ENCODE data around the gene ALDOB.

The ALDOB gene

GRCh38 chr9:101463397-101463796 lies 27.8 kb upstream of the ALDOB start:
- ChIA-PET CTCF (interaction anchor here (1.2 kb wide), 1 partner anchor 67 kb away, joined by 6 read pairs; no protein-coding TSS in a partner anchor), POLR2A (ENCODE audit: low non-redundant PET) (interaction anchor here (0.5 kb wide), 1 partner anchor 70 kb away, joined by 3 read pairs; the partner anchor contains the start of gene RNF20)
- no peak for DNase-seq (ENCODE audit: low spot score)
- no peak for TF ChIP-seq CTCF (conservative IDR thresholded peaks at IDR 0.05; ENCODE audit: low read depth)
- no peak overlapping the region for H3K27ac ChIP-seq

GRCh38 chr9:101462558-101462957 lies 27.0 kb upstream of the ALDOB start:
- POLR2A ChIA-PET (ENCODE audit: low non-redundant PET) = no interaction called here
- CTCF ChIA-PET = interaction anchor here (2.3 to 7.0 kb wide), 2 partner anchors 13 to 67 kb away, joined by 16 to 99 read pairs; no protein-coding TSS in a partner anchor
- no peak for TF ChIP-seq CTCF (conservative IDR thresholded peaks at IDR 0.05; ENCODE audit: low read depth)
- no peak for DNase-seq (ENCODE audit: low spot score)
- no peak overlapping the region for H3K27ac ChIP-seq

- POLR2A ChIA-PET (ENCODE audit: low non-redundant PET) = no interaction called here
- CTCF ChIA-PET = interaction anchor here (0.6 to 7.0 kb wide), 6 partner anchors 12 to 107 kb away, joined by 3 to 99 read pairs (median 4); partner anchors contain the start of gene RNF20
- DNase-seq (ENCODE audit: low spot score) = no peak
- no peak overlapping the region for H3K27ac ChIP-seq
- TF ChIP-seq CTCF (conservative IDR thresholded peaks at IDR 0.05; ENCODE audit: low read depth) = no peak
Observed at GRCh38 chr9:101460965-101461364, 25.4 kb upstream of the ALDOB start.

- no peak overlapping the region for H3K27ac ChIP-seq
- TF ChIP-seq CTCF (conservative IDR thresholded peaks at IDR 0.05; ENCODE audit: low read depth) = peak; percentile 97
- DNase-seq (ENCODE audit: low spot score) = peak; percentile 85
- ChIA-PET POLR2A (ENCODE audit: low non-redundant PET) (no interaction called here), CTCF (interaction anchor here (0.6 to 7.0 kb wide), 21 partner anchors 9 to 140 kb away, joined by 3 to 99 read pairs (median 5); partner anchors contain the start of gene RNF20)
Observed at GRCh38 chr9:101458963-101459631, 23.5 kb upstream of the ALDOB start.

GRCh38 chr9:101457003-101457402 lies 21.4 kb upstream of the ALDOB start:
- POLR2A ChIA-PET (ENCODE audit: low non-redundant PET) = no interaction called here
- no peak for TF ChIP-seq CTCF (conservative IDR thresholded peaks at IDR 0.05; ENCODE audit: low read depth)
- DNase-seq (ENCODE audit: low spot score) = no peak
- CTCF ChIA-PET = interaction anchor here (0.8 to 7.0 kb wide), 2 partner anchors 8 to 72 kb away, joined by 3 to 99 read pairs; no protein-coding TSS in a partner anchor
- H3K27ac ChIP-seq = no peak overlapping the region

- no peak for TF ChIP-seq CTCF (conservative IDR thresholded peaks at IDR 0.05; ENCODE audit: low read depth)
- DNase-seq (ENCODE audit: low spot score) = no peak
- ChIA-PET CTCF (interaction anchor here (1.4 to 7.0 kb wide), 2 partner anchors 74 kb away, joined by 5 to 99 read pairs; no protein-coding TSS in a partner anchor), POLR2A (ENCODE audit: low non-redundant PET) (no interaction called here)
- H3K27ac ChIP-seq = no peak overlapping the region
Observed at GRCh38 chr9:101455656-101456240, 20.2 kb upstream of the ALDOB start.
